Sigmoid colon (tissue), 7 donors: Measurements from ENCODE around the gene LILRB2. TPM values are rescaled to one million over a fixed set of nuclear protein-coding genes. Genes with fewer than 3 reads are reported as not detected.
"Not testable (repeated sequence)": the region's sequence is repeated elsewhere in the genome, so short reads cannot be mapped to it uniquely, and the experiment has no call there.

Experiments
- DNase-seq: peaks from one replicate; pipeline ENCODE4 v3.0.0-alpha.2; 2019
- H3K27ac ChIP-seq, 4 donors: fragments of 200-600 bp; sonication (generic); one replicate each; pipeline ENCODE4 v1.5.1; 2016 to 2019; ENCODE audit warnings: mild to moderate bottlenecking in 1 of 4
- H3K27me3 ChIP-seq, 3 donors: fragments of 200-600 bp; sonication (generic); one replicate each; pipeline ENCODE4 v1.5.1; 2019; ENCODE audit warnings: mild to moderate bottlenecking in 1 of 3
- H3K36me3 ChIP-seq, 4 donors: fragments of 200-600 bp; sonication (generic); one replicate each; pipeline ENCODE4 v1.5.1; 2016 to 2019
- H3K4me1 ChIP-seq, 4 donors: fragments of 200-600 bp; sonication (generic); one replicate each; pipeline ENCODE4 v1.5.1; 2017 to 2019
- H3K4me3 ChIP-seq, 4 donors: fragments of 200-600 bp; sonication (generic); one replicate each; pipeline ENCODE4 v1.5.1; 2017 to 2019; ENCODE audit warnings: mild to moderate bottlenecking in 2 of 4, moderate library complexity in 1 of 4
- H3K9me3 ChIP-seq, 4 donors: fragments of 200-600 bp in 3 of 4; sonication (generic) in 3 of 4; one replicate each; pipeline versions ENCODE4 v1.5.1 to v1.6.1; 2013 to 2019
- CTCF ChIP-seq, 4 experiments: fragments of 450-650 bp in 3 of 4; fragments of 200-600 bp in 1 of 4; IDR thresholded peaks; one replicate each; pipeline ENCODE4 v1.5.1; 2016 to 2019; ENCODE audit warnings: antibody characterized with exemption in 4 of 4, mild to moderate bottlenecking in 3 of 4, moderate library complexity in 2 of 4
- EP300 ChIP-seq, 4 donors: sonication (generic); formaldehyde crosslinking; IDR thresholded peaks; one replicate each; pipeline ENCODE4 v1.6.1; 2017; ENCODE audit warnings: antibody characterized with exemption in 4 of 4
- POLR2A ChIP-seq, 2 donors: fragments of 450-650 bp; IDR thresholded peaks; one replicate each; pipeline ENCODE4 v1.6.1; 2016; ENCODE audit warnings: antibody characterized with exemption in 2 of 2, mild to moderate bottlenecking in 2 of 2, moderate library complexity in 2 of 2
- POLR2AphosphoS5 ChIP-seq, 4 donors: sonication (generic); formaldehyde crosslinking; IDR thresholded peaks; one replicate each; pipeline ENCODE4 v1.6.1; 2017; ENCODE audit warnings: antibody characterized with exemption in 4 of 4
- WGBS, 2 donors: extraction: QIAGEN DNeasy Blood & Tissue Kit; methylation state at CpG; one replicate each; pipeline ENCODE4 v1.1.7; 2013; 5-methylcytosine and 5-hydroxymethylcytosine counted together
- intact Hi-C: fragments of 100-400 bp; cut with DNase I; formaldehyde crosslinking; loops from one replicate; pipeline ENCODE4 v1.15.1; 2023
- polyA plus RNA-seq, 3 donors: library from polyadenylated mRNA; stranded (reverse); fragments of 200-250 nt; gene quantifications; one replicate each; pipeline ENCODE4 v1.2.3, GENCODE V29; 2013
- total RNA-seq, 4 donors: library from RNA; depleted of rRNA; stranded (reverse); fragments of >200 nt; gene quantifications; one replicate each; pipeline ENCODE4 v1.1.0, GENCODE V29; 2016
- donor health status: healthy with polysubstance abuse.
- donor health status: Bipolar disorder and iron deficiency.
- donor health status: healthy.

LILRB2 gene
- total and polyA plus RNA-seq, 7 donors, result 2.4 to 5.9 (median 3.6) TPM

- H3K36me3 ChIP-seq, result no peaks in the 10 kb centered on the region
- peak; percentile 22 for DNase-seq
- intact Hi-C loops, result no loop called here
- no peak overlapping the region for H3K4me3 ChIP-seq
- 44 to 64% methylated on average over 9 of the region's 9 CpGs for WGBS, 2 donors
- H3K9me3 ChIP-seq, result no peaks in the 10 kb centered on the region
- H3K4me1 ChIP-seq, result no peaks in the 10 kb centered on the region
- TF ChIP-seq EP300 (IDR thresholded peaks at IDR 0.05) (no peak), POLR2AphosphoS5 (IDR thresholded peaks at IDR 0.05) (no peak), POLR2A (IDR thresholded peaks at IDR 0.05) (no peak), CTCF (IDR thresholded peaks at IDR 0.05) (no peak)
- no peak overlapping the region for H3K27ac ChIP-seq
- H3K27me3 ChIP-seq, result peaks cover 0 to 20% (median 13%) of the 10 kb centered on the region in 3 donors
Measured at GRCh38 chr19:54282686-54283470, 2.0 kb upstream of the LILRB2 start.

- intact Hi-C loops, H3K4me3 ChIP-seq, H3K27ac ChIP-seq, H3K4me1 ChIP-seq, H3K9me3 ChIP-seq, H3K36me3 ChIP-seq: not testable (repeated sequence)
- DNase-seq, result peak; percentile 54
- H3K27me3 ChIP-seq, result peaks cover 0 to 26% (median 13%) of the 10 kb centered on the region in 3 donors
- WGBS, 2 donors, result 81% methylated on average over 5 of the region's 5 CpGs
Measured at GRCh38 chr19:54281729-54282075, 792 bp upstream of the LILRB2 start.

GRCh38 chr19:54280441-54280840 is 469 bp downstream of the LILRB2 start:
- H3K4me1 ChIP-seq, result not testable (repeated sequence)

GRCh38 chr19:54280025-54280424 is 885 bp downstream of the LILRB2 start:
- H3K27ac ChIP-seq, H3K36me3 ChIP-seq, H3K4me1 ChIP-seq, H3K9me3 ChIP-seq, intact Hi-C loops: not testable (repeated sequence)
- DNase-seq, result peak; percentile 28
- Histone ChIP-seq H3K4me3 (peak overlapping the region in 2 of 4 donors; percentile 8 to 21), H3K27me3 (peaks cover 0 to 37% (median 13%) of the 10 kb centered on the region in 3 donors)
- WGBS, 2 donors, result 24 to 29% methylated on average over 4 of the region's 4 CpGs

More at GRCh38 chr19:54280441-54280840, 469 bp downstream of the LILRB2 start:
- DNase-seq, result peak; percentile 63
- Histone ChIP-seq H3K4me3 (peak overlapping the region in 2 of 4 donors; percentile 8 to 21), H3K27me3 (peaks cover 0 to 35% (median 13%) of the 10 kb centered on the region in 3 donors), H3K27ac (peak overlapping the region in 1 of 4 donors; percentile 18)
- H3K9me3 ChIP-seq, intact Hi-C loops, H3K36me3 ChIP-seq: not testable (repeated sequence)
- 40 to 67% methylated on average over 10 of the region's 10 CpGs for WGBS, 2 donors

GRCh38 chr19:54279406-54279962 is 1.4 kb downstream of the LILRB2 start:
- H3K27ac ChIP-seq, result no peak overlapping the region
- TF ChIP-seq EP300 (IDR thresholded peaks at IDR 0.05) (no peak), POLR2A (IDR thresholded peaks at IDR 0.05) (no peak), POLR2AphosphoS5 (IDR thresholded peaks at IDR 0.05) (no peak), CTCF (IDR thresholded peaks at IDR 0.05) (no peak)
- intact Hi-C loops, result no loop called here
- H3K27me3 ChIP-seq, result peaks cover 0 to 37% (median 13%) of the 10 kb centered on the region in 3 donors
- H3K9me3 ChIP-seq, result no peaks in the 10 kb centered on the region
- DNase-seq, result peak; percentile 64
- no peak overlapping the region for H3K4me3 ChIP-seq
- WGBS, 2 donors, result 87 to 88% methylated on average over 18 of the region's 18 CpGs
- no peaks in the 10 kb centered on the region for H3K36me3 ChIP-seq
- H3K4me1 ChIP-seq, result no peaks in the 10 kb centered on the region

- peak; percentile 48 for DNase-seq
- H3K27ac ChIP-seq, H3K36me3 ChIP-seq, H3K4me1 ChIP-seq, H3K4me3 ChIP-seq, intact Hi-C loops, H3K9me3 ChIP-seq: not testable (repeated sequence)
- H3K27me3 ChIP-seq, result peaks cover 0 to 34% (median 13%) of the 10 kb centered on the region in 3 donors
- 72 to 84% methylated on average over 15 of the region's 15 CpGs for WGBS, 2 donors
Measured at GRCh38 chr19:54278571-54279195, 2.2 kb downstream of the LILRB2 start.

GRCh38 chr19:54278056-54278455 is 2.9 kb downstream of the LILRB2 start:
- H3K4me3 ChIP-seq, H3K9me3 ChIP-seq, H3K27ac ChIP-seq, H3K4me1 ChIP-seq, H3K36me3 ChIP-seq, intact Hi-C loops, DNase-seq: not testable (repeated sequence)
- WGBS, 2 donors, result 75 to 85% methylated on average over 13 of the region's 13 CpGs
- H3K27me3 ChIP-seq, result peaks cover 0 to 29% (median 13%) of the 10 kb centered on the region in 3 donors

- H3K9me3 ChIP-seq, H3K4me3 ChIP-seq, H3K27ac ChIP-seq, H3K4me1 ChIP-seq, intact Hi-C loops, H3K36me3 ChIP-seq: not testable (repeated sequence)
- 65 to 81% methylated on average over 14 to 15 of the region's 15 CpGs for WGBS, 2 donors
- peaks cover 0 to 23% (median 13%) of the 10 kb centered on the region in 3 donors for H3K27me3 ChIP-seq
- DNase-seq, result peak; percentile 33
Measured at GRCh38 chr19:54277111-54277615, 3.7 kb downstream of the LILRB2 start.
